HG03354 (cell line): ENCODE measurements around the gene ARHGEF40.

Source experiments
- ATAC-seq: cut with Tn5 transposase; IDR thresholded peaks from one replicate; pipeline ENCODE4 v1.9.1; 2021; ENCODE audit warnings: mild to moderate bottlenecking; ENCODE audit not compliant: unreplicated experiment, poor library complexity, severe bottlenecking

ARHGEF40 gene

GRCh38 chr14:21075719-21076437, 5.8 kb downstream of the ARHGEF40 start:
- ATAC-seq, result no peak

- ATAC-seq, result no peak
Measured at GRCh38 chr14:21077672-21078071, 7.6 kb downstream of the ARHGEF40 start.

- no peak for ATAC-seq
Measured at GRCh38 chr14:21078287-21078686, 8.2 kb downstream of the ARHGEF40 start.

- ATAC-seq, result no peak
Measured at GRCh38 chr14:21078726-21079125, 8.6 kb downstream of the ARHGEF40 start.

GRCh38 chr14:21081521-21082142, 11.5 kb downstream of the ARHGEF40 start:
- ATAC-seq, result no peak

GRCh38 chr14:21083565-21084325, 13.6 kb downstream of the ARHGEF40 start:
- no peak for ATAC-seq

GRCh38 chr14:21084396-21084795, 14.3 kb downstream of the ARHGEF40 start:
- ATAC-seq, result no peak

- no peak for ATAC-seq
Measured at GRCh38 chr14:21084998-21085853, 15.1 kb downstream of the ARHGEF40 start.

GRCh38 chr14:21086908-21087293, 16.8 kb downstream of the ARHGEF40 start:
- ATAC-seq, result no peak

- ATAC-seq, result peak; percentile 80
Measured at GRCh38 chr14:21087294-21088091, 17.4 kb downstream of the ARHGEF40 start.

GRCh38 chr14:21088687-21089086, 18.6 kb downstream of the ARHGEF40 start:
- no peak for ATAC-seq

- no peak for ATAC-seq
Measured at GRCh38 chr14:21089271-21089670, 19.2 kb downstream of the ARHGEF40 start.

GRCh38 chr14:21089877-21090193, 19.7 kb downstream of the ARHGEF40 start:
- ATAC-seq, result no peak

GRCh38 chr14:21090194-21090939, 20.3 kb downstream of the ARHGEF40 start:
- ATAC-seq, result no peak

- no peak for ATAC-seq
Measured at GRCh38 chr14:21090940-21091663, 21.0 kb downstream of the ARHGEF40 start.

- no peak for ATAC-seq
Measured at GRCh38 chr14:21091821-21092272, 21.7 kb downstream of the ARHGEF40 start.

- peak; percentile 88 for ATAC-seq
Measured at GRCh38 chr14:21092273-21093011, 22.3 kb downstream of the ARHGEF40 start.
